ENCODE data around the gene GAS5. TPM values are rescaled to one million over a fixed set of nuclear protein-coding genes. Genes with fewer than 3 reads are reported as not detected.
A peak's percentile ranks its signal among the peaks of the same experiment; 100 is the strongest.

GAS5 gene
- total and polyA plus RNA-seq, 4 donors: 28.6 to 84.8 (median 58.5) TPM

- Histone ChIP-seq H3K9ac (ENCODE audit: low read depth in 1 of 2, low read length in 2 of 2) (peak within 1 kb of the TSS; percentile 63 to 70), H3K4me1 (ENCODE audit: control insufficient read depth in 4 of 4, insufficient read depth in 4 of 4, low read length in 3 of 4) (peaks cover 4 to 47% (median 29%) of the 10 kb centered on the region in 4 donors), H3K36me3 (ENCODE audit: control insufficient read depth in 4 of 4, insufficient read depth in 3 of 4, low read depth in 1 of 4, low read length in 3 of 4) (peaks cover 3 to 14% (median 9%) of the 10 kb centered on the region in 4 donors), H3K4me3 (ENCODE audit: low read depth in 1 of 3, low read length in 3 of 3) (peak within 1 kb of the TSS; percentile 66 to 96 (median 90)), H3K27me3 (ENCODE audit: control insufficient read depth in 4 of 4, insufficient read depth in 4 of 4, low read length in 3 of 4) (no peaks in the 10 kb centered on the region), H3K9me3 (ENCODE audit: control insufficient read depth in 4 of 4, low read length in 3 of 4) (no peaks in the 10 kb centered on the region), H3K27ac (ENCODE audit: low read depth in 1 of 2, low read length in 2 of 2) (peak within 1 kb of the TSS; percentile 67 to 82)
- TF ChIP-seq REST (IDR thresholded peaks at IDR 0.05) (peak; percentile 83), EGR1 (IDR thresholded peaks at IDR 0.05; ENCODE audit: low read depth in 2 of 2) (peak in 1 of 2 donors; percentile 60), HNF4A (conservative IDR thresholded peaks at IDR 0.05) (peak; percentile 89 to 95), HNF4G (IDR thresholded peaks at IDR 0.05) (peak; percentile 62), SP1 (IDR thresholded peaks at IDR 0.05) (peak; percentile 93), FOXA1 (IDR thresholded peaks at IDR 0.05) (peak; percentile 41), FOXA2 (IDR thresholded peaks at IDR 0.05) (peak; percentile 44), GABPA (IDR thresholded peaks at IDR 0.05 in 1 of 2, conservative IDR thresholded peaks at IDR 0.05 in 1 of 2) (no peak), MAX (IDR thresholded peaks at IDR 0.05) (peak; percentile 81), ZBTB33 (IDR thresholded peaks at IDR 0.05) (peak; percentile 97), JUND (IDR thresholded peaks at IDR 0.05) (peak in 1 of 2 donors; percentile 77), RXRA (IDR thresholded peaks at IDR 0.05) (peak; percentile 98), NR2F2 (IDR thresholded peaks at IDR 0.05) (peak; percentile 46), RAD21 (IDR thresholded peaks at IDR 0.05) (peak in 1 of 2 donors; percentile 49), TAF1 (conservative IDR thresholded peaks at IDR 0.05) (peak; percentile 70), YY1 (IDR thresholded peaks at IDR 0.05) (peak; percentile 70), CTCF (IDR thresholded peaks at IDR 0.05; ENCODE audit: low read depth, low read length, missing input control) (no peak), ATF3 (IDR thresholded peaks at IDR 0.05) (peak; percentile 58)
- peak; percentile 51 for DNase-seq (ENCODE audit: low spot score)
- 35% methylated on average over 3 of the region's 3 CpGs for WGBS
These were observed 49.4 kb upstream of the GAS5 start, which contains the start of gene SERPINC1 for GRCh38 chr1:173917149-173917548. TSS of gene SERPINC1 (minus strand) at chr1:173917327. CDS start at chr1:173917259, 68 bp downstream.

All from liver (tissue), 9 donors.